ENCODE results near the gene TENM4.

The TENM4 gene

DNA sequence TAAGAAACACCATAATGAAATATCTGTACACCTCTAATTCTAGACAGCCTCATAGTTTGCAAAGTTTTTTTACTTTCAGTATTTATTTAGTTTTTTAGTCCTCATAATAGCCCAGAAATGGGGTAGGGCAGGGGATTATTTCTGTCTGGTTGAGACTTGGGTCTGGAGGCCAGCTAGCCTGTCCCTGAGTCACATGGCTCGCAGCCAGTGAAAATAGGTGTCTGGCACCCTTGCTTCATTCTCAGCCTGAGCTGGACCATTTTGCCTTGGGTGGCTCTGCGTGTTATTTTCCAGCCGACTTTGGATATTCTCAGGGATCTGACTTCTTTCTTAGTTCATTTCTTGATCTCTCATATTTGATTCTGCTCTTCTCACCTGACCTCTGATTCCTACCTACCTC is 742.2 kb downstream of the TENM4 start:
- DNase-seq (ENCODE audit: low spot score), result no peak

- DNase-seq (ENCODE audit: low spot score), result no peak
Observed at GRCh38 chr11:78696177-78696576, 744.7 kb downstream of the TENM4 start.

- DNase-seq (ENCODE audit: low spot score), result no peak
Observed at GRCh38 chr11:78694152-78694551, 746.7 kb downstream of the TENM4 start.

DNA sequence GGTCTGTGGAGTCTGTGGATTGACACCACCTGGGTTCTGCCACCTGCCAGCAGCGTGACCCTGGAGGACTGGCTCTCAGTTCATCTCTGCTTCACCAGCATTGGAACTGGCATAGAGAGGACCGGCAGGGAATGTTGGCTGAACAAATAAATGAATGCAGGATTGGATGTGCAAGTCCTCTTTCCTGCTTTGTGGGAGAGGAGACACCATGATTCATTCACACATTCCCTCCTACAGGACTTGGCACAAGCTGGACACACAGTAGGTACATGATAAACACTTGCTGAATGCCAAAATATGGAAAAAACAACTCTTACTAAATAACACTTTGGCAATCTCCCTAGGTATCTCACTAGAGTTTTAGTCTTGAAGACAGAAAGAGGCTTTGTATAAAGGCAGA is 749.6 kb downstream of the TENM4 start:
- DNase-seq (ENCODE audit: low spot score), result no peak

GRCh38 chr11:78690352-78690987 is 750.4 kb downstream of the TENM4 start:
- no peak for DNase-seq (ENCODE audit: low spot score)

GRCh38 chr11:78689585-78690153 is 751.2 kb downstream of the TENM4 start:
- no peak for DNase-seq (ENCODE audit: low spot score)

DNA sequence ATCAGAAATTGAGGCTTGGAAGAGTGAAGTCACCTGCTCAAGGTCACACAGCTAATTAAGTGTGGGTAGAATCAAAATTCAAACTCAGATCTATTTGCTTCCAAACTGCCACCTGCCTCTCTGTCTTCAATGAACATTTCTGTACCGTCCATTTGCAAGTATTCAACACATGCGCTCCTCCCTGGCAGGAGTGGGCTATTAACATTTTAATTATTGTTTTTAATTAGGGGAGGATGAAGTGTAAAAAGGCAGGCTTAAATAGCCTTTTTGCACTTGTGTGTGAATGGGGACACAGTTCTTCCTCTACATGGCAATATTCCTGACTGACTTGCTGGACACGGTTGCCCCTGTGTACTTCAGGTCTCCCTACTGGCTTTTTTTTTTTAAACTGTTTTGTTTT is 751.7 kb downstream of the TENM4 start:
- no peak for DNase-seq (ENCODE audit: low spot score)

- no peak for DNase-seq (ENCODE audit: low spot score)
Observed at GRCh38 chr11:78688460-78688859, 752.4 kb downstream of the TENM4 start.

DNA sequence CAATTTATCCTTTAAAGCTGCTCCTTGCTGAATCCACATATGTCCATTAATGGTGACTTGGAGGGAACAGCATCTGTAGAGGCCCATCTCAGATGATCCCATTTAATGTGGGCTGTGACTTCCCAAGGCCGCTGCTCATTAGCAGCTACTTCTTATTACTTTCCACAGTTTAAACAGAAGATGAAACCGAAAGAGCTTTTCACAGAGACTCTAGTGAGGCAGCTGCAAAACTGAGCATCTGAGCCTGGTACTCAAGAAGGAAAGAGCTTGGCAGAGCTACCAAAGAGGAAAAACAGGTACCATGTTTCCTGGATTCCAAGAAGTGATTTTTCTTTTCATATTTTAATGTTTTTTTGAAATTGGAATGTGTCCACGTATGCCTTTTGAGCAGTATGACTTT is 755.7 kb downstream of the TENM4 start:
- no peak for DNase-seq (ENCODE audit: low spot score)

DNA sequence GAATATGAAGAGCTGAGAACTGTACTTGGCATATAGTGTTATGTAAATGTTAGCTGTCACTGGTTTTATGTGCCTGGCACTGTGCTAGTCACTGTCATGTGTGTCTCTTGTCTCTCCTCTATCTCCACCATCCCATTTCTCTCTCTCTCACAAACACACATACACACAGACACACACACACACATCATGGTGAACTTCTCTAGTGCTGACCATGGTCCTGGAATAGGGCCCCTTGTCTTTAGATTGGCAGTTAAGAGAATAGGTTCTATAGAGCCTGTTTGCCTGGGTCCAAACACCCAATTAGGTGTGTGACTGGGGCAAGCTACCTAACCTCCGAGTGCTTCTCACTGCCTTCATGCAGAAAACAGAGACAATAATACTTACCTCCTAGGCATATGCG is 756.5 kb downstream of the TENM4 start:
- no peak for DNase-seq (ENCODE audit: low spot score)

DNA sequence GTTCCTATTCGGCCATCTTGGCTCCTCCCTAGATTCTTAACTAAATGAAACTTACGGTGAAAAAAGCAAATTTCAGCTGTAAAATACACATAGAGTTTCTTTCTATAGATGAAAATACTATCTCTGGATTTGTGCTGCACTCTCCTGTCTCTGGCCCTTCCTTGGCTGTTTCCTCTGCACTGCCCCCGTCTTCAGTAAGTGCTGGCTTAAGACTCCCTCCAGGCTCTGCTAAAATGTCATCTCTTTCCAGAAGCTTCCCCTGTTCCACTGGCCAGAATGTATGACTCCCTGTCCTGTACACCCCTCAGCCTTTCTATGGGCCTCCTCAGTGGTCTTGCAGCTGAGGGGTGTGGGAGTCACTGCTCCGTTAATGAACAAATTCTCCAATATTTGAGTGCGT is 757.1 kb downstream of the TENM4 start:
- DNase-seq (ENCODE audit: low spot score), result no peak

GRCh38 chr11:78676026-78676557 is 764.7 kb downstream of the TENM4 start:
- DNase-seq (ENCODE audit: low spot score), result no peak

DNA sequence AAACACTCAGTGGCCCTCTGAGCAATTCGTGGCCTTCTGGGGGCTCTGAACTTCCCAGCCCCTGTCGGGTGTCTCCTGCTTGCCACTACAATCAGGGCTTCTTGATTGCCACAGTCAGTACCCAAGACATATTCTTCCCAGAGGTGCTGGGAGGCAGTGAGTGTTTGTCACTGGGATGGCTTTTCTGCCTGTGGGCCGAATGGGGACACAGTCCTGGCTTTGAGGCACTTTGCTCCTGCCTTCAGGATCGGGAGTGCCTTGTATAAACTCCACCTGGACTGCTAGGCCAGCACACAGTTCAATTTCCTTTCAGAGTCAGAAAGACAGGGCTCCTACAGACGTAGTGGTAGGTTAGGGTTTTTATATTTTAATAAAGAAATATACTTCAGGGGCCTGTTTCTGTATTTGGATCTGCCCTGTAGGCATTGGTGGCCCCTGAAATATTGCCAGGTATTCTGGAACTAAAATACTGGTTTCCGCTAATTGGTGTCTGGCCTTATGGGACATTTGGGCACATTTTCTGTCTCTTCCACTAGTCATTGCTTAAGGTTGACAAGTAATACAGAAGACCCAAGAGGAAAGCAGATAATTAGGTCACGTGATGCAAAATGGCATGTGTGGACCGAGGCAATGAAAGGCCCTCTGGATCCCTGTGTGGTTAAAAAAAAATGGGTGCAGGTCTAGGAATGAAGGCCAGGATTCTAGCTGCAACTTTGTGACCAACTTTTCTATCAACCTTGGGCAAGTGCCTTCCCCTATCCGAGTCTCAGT is 767.8 kb downstream of the TENM4 start:
- no peak for DNase-seq (ENCODE audit: low spot score)

- no peak for DNase-seq (ENCODE audit: low spot score)
Observed at GRCh38 chr11:78669249-78669648, 771.6 kb downstream of the TENM4 start.

DNA sequence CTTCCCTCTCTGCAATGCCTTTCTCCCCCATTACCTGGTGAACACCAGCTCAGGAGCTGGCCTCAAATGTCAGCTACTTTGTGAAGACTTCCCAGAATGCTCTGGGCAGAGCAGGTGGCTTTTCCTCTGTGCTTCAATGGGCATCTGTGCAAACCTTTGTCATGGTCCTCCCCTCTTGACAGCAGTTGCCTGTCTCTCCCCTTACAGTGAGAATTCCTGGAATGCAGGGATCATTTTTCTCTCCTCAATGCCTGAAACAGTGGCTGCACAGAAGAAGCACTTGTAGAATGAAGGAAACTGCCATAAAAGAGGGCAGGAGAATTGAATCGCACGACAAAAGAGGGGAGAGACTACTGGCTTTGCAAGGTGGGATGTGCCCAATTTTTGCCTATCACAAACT is 773.4 kb downstream of the TENM4 start:
- DNase-seq (ENCODE audit: low spot score), result no peak

GRCh38 chr11:78666675-78667160 is 774.1 kb downstream of the TENM4 start:
- no peak for DNase-seq (ENCODE audit: low spot score)

- no peak for DNase-seq (ENCODE audit: low spot score)
Observed at GRCh38 chr11:78664636-78665035, 776.2 kb downstream of the TENM4 start.

DNA sequence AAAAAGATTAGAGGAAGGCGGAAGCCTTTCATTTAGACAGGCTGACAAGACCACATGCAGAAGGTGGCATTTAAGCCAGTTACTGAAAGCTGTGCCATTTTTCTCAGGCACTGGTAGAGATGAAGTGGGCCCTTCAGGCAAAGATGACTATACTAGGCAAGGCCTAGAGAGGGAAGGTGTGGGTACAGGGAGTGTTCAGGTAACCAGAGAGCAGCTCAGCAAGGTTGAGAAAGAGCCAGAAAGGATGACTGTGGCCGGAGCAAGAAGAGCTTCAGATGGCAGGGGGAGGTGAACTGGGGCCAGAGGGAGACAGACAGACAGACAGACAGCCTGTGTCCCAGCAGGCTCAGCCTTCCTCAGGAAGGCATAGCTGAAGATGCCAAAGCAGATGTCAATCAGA is 778.0 kb downstream of the TENM4 start:
- no peak for DNase-seq (ENCODE audit: low spot score)

DNA sequence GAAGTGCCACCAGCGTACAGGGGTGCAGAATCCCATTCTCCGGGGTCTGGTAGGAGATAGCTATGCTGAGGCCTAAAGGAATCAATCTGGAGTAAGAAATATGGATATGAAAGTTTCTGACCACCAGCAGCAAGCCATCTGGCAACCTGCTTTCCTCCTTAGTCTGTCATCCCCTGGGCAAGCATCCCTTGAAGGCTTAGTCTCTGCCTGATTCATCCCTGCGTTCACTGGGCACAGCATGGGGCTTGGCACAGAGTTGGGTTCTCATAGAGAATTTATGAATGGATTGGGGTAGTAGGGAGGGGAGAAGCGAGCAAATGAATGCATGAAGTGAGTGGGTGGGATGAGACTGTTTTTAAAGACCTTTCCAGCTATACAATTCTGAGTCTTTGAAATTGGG is 780.4 kb downstream of the TENM4 start:
- no peak for DNase-seq (ENCODE audit: low spot score)

- no peak for DNase-seq (ENCODE audit: low spot score)
Observed at GRCh38 chr11:78659326-78660270, 781.2 kb downstream of the TENM4 start.

- no peak for DNase-seq (ENCODE audit: low spot score)
Observed at GRCh38 chr11:78657968-78658839, 782.6 kb downstream of the TENM4 start.

Measured in CD4-positive, alpha-beta T cell treated with Interleukin-2 at 100 ng/mL for 4 hours (primary cell).